Germinal center (tissue), 1 donor: Measurements from ENCODE around the gene GAD2.

Source experiments
- DNase-seq: peaks from one replicate; pipeline ENCODE4 v3.0.0; 2012; ENCODE audit warnings: mixed read lengths, low spot score

Gene GAD2

GRCh38 chr10:26216585-26217395 is at the start of gene GAD2:
GAD2 (plus strand) TSS chr10:26216774; CDS start chr10:26216810, 36 bp downstream.
- no peak for DNase-seq

- no peak for DNase-seq
These were observed 47.1 kb upstream of the GAD2 start for GRCh38 chr10:26169466-26169865.

- DNase-seq, result no peak
These were observed 44.4 kb upstream of the GAD2 start for GRCh38 chr10:26172131-26172530.

- DNase-seq, result no peak
These were observed 42.7 kb upstream of the GAD2 start for GRCh38 chr10:26173837-26174236.

GRCh38 chr10:26177341-26177740 is 39.2 kb upstream of the GAD2 start:
- DNase-seq, result no peak

- DNase-seq, result no peak
These were observed 22.3 kb upstream of the GAD2 start for GRCh38 chr10:26194275-26194674.

- no peak for DNase-seq
These were observed 19.3 kb upstream of the GAD2 start for GRCh38 chr10:26197248-26197647.

- DNase-seq, result no peak
These were observed 18.5 kb upstream of the GAD2 start for GRCh38 chr10:26198119-26198518.

GRCh38 chr10:26199841-26200240 is 16.7 kb upstream of the GAD2 start:
- no peak for DNase-seq

GRCh38 chr10:26205223-26205622 is 11.4 kb upstream of the GAD2 start:
- DNase-seq, result no peak

- DNase-seq, result no peak
These were observed 4.7 kb upstream of the GAD2 start for GRCh38 chr10:26211781-26212444.

- DNase-seq, result no peak
These were observed 4.1 kb upstream of the GAD2 start for GRCh38 chr10:26212511-26212910.

GRCh38 chr10:26213157-26213800 is 3.3 kb upstream of the GAD2 start:
- no peak for DNase-seq

GRCh38 chr10:26214004-26214403 is 2.6 kb upstream of the GAD2 start:
- no peak for DNase-seq

GRCh38 chr10:26214551-26215395 is 1.8 kb upstream of the GAD2 start:
- no peak for DNase-seq

GRCh38 chr10:26215396-26215934 is 1.1 kb upstream of the GAD2 start:
- DNase-seq, result no peak

- DNase-seq, result peak; percentile 49
These were observed 514 bp upstream of the GAD2 start for GRCh38 chr10:26215935-26216584.

- DNase-seq, result no peak
These were observed 967 bp downstream of the GAD2 start for GRCh38 chr10:26217396-26218086.

GRCh38 chr10:26219676-26220075 is 3.1 kb downstream of the GAD2 start:
- DNase-seq, result no peak

GRCh38 chr10:26220901-26221300 is 4.3 kb downstream of the GAD2 start:
- no peak for DNase-seq

GRCh38 chr10:26221541-26221940 is 5.0 kb downstream of the GAD2 start:
- DNase-seq, result no peak
